Caco-2 (cell line): ENCODE results near the gene TLE7. TPM values are rescaled to one million over a fixed set of nuclear protein-coding genes. Genes with fewer than 3 reads are reported as not detected.

Source experiments
- BruUV-seq: library from RNA; stranded (reverse); fragments of 400-500 nt; replicated peaks from 2 replicates; lab custom pipeline; 2021; lab: Mats Ljungman, UMichigan
- CTCF ChIA-PET: fragments of 300-600 bp; sonication (Branson Sonifier 250); formaldehyde crosslinking; loops from one replicate; lab custom pipeline; 2022; ENCODE audit warnings: antibody characterized with exemption; lab: Charles Lee
- POLR2A ChIA-PET: fragments of 300-600 bp; sonication (Branson Sonifier 250); formaldehyde crosslinking; loops from one replicate; lab custom pipeline; 2022; ENCODE audit warnings: antibody characterized with exemption; lab: Charles Lee
- DNase-seq, 2 experiments: peaks; one replicate each; pipeline versions ENCODE4 v3.0.0 to v3.0.0-alpha.2; 2020 to 2022
- H3K27me3 ChIP-seq: replicated peaks from 2 replicates; pipeline ENCODE4 v1.6.0; 2011; ENCODE audit warnings: low read length; ENCODE audit not compliant: control insufficient read depth, insufficient read depth
- H3K36me3 ChIP-seq: 2 replicates; pipeline ENCODE4 v1.5.1; 2011; ENCODE audit warnings: low read length; ENCODE audit not compliant: control insufficient read depth, insufficient read depth
- H3K4me1 ChIP-seq: fragments of 250-450 bp; sonication (Bioruptor Pico); 2 replicates; pipeline ENCODE4 v1.5.1; 2020; ENCODE audit warnings: mild to moderate bottlenecking
- H3K4me3 ChIP-seq: 2 replicates; pipeline ENCODE4 v1.5.1; 2011; ENCODE audit warnings: low read depth, mild to moderate bottlenecking, control low read depth, low read length
- H3K9me3 ChIP-seq: fragments of 250-450 bp; sonication (Bioruptor Pico); 2 replicates; pipeline ENCODE4 v1.5.1; 2020; ENCODE audit warnings: mild to moderate bottlenecking, moderate library complexity
- H3K27ac Mint-ChIP-seq: one replicate; pipeline ENCODE4 v1.8.0; 2022; ENCODE audit warnings: mixed read lengths; ENCODE audit not compliant: unreplicated experiment
- H3K27me3 Mint-ChIP-seq: one replicate; pipeline ENCODE4 v1.8.0; 2022; ENCODE audit warnings: mixed read lengths; ENCODE audit not compliant: insufficient read depth, unreplicated experiment
- H3K36me3 Mint-ChIP-seq: one replicate; pipeline ENCODE4 v1.8.0; 2022; ENCODE audit warnings: mild to moderate bottlenecking, mixed read lengths; ENCODE audit not compliant: insufficient read depth, unreplicated experiment
- H3K4me1 Mint-ChIP-seq: one replicate; pipeline ENCODE4 v1.8.0; 2022; ENCODE audit warnings: low read depth, mixed read lengths; ENCODE audit not compliant: unreplicated experiment
- H3K4me3 Mint-ChIP-seq: one replicate; pipeline ENCODE4 v1.8.0; 2022; ENCODE audit warnings: mild to moderate bottlenecking, moderate library complexity, mixed read lengths; ENCODE audit not compliant: unreplicated experiment
- H3K9me3 Mint-ChIP-seq: one replicate; pipeline ENCODE4 v1.8.0; 2022; ENCODE audit warnings: mixed read lengths; ENCODE audit not compliant: unreplicated experiment
- CTCF ChIP-seq, 2 experiments: fragments of 200-600 bp in 1 of 2; IDR thresholded peaks; 1 replicate in 1 of 2; 2 replicates in 1 of 2; pipeline versions ENCODE4 v1.5.1 to v1.8.0; 2011 to 2022; ENCODE audit warnings: antibody characterized with exemption in 1 of 2, control low read depth in 1 of 2, inconsistent platforms in 1 of 2, low read depth in 1 of 2, low read length in 1 of 2, mild to moderate bottlenecking in 1 of 2, moderate library complexity in 1 of 2; ENCODE audit not compliant: insufficient read depth in 1 of 2, severe bottlenecking in 1 of 2, unreplicated experiment in 1 of 2
- intact Hi-C: fragments of 100-400 bp; cut with micrococcal nuclease; formaldehyde crosslinking; loops from one replicate; pipeline ENCODE4 v1.10.0; 2022; ENCODE audit not compliant: unreplicated experiment
- total RNA-seq: library from RNA; stranded (reverse); gene quantifications from 2 replicates; pipeline ENCODE4 v1.2.3, GENCODE V29; 2022

The TLE7 gene
- total RNA-seq, 1 experiment from 2014 or later, result not detected

- CTCF ChIA-PET, result no interaction called here
- peaks cover 4% of the 10 kb centered on the region for H3K27me3 Mint-ChIP-seq
- POLR2A ChIA-PET, result no interaction called here
Measured at GRCh38 chr16:71489122-71489521, 47.3 kb upstream of the TLE7 start, which contains the start of gene ZNF19. Gene ZNF19 (minus strand): TSS chr16:71489324. CDS start chr16:71482114, 7,210 bp downstream.

GRCh38 chr16:71484006-71484893 lies 42.4 kb upstream of the TLE7 start:
- intact Hi-C loops, result loop anchor here (1.0 kb wide), 3 partner anchors 16 to 127 kb away; partner anchors contain the start of gene ZNF23
- POLR2A ChIA-PET, result interaction anchor here (1.4 kb wide), 1 partner anchor 22 kb away, joined by 7 read pairs; the partner anchor contains the start of gene ZNF23
- no peaks in the 10 kb centered on the region for H3K9me3 ChIP-seq
- Mint-ChIP-seq H3K36me3 (peaks cover 4% of the 10 kb centered on the region), H3K9me3 (no peaks in the 10 kb centered on the region), H3K27me3 (no peaks in the 10 kb centered on the region), H3K27ac (peak overlapping the region; percentile 36), H3K4me1 (no peaks in the 10 kb centered on the region), H3K4me3 (peak overlapping the region; percentile 76)
- BruUV-seq, result TSS peak; percentile 70
- no peaks in the 10 kb centered on the region for H3K36me3 ChIP-seq
- H3K27me3 ChIP-seq, result no peaks in the 10 kb centered on the region
- peak overlapping the region; percentile 65 for H3K4me3 ChIP-seq
- H3K4me1 ChIP-seq, result no peaks in the 10 kb centered on the region
- CTCF ChIA-PET, result interaction anchor here (0.6 kb wide), 1 partner anchor 17 kb away, joined by 3 read pairs; no protein-coding TSS in a partner anchor
- TF ChIP-seq CTCF (IDR thresholded peaks at IDR 0.05; ENCODE audit: insufficient read depth in 1 of 2, low read depth in 1 of 2, low read length in 1 of 2, severe bottlenecking in 1 of 2, unreplicated experiment in 1 of 2), result no peak
- DNase-seq, result peak; percentile 78 to 85

More at GRCh38 chr16:71489122-71489521, 47.3 kb upstream of the TLE7 start, which contains the start of gene ZNF19:
- Mint-ChIP-seq H3K4me3 (no peak within 1 kb of the TSS), H3K36me3 (no peaks in the 10 kb centered on the region), H3K27ac (no peak within 1 kb of the TSS), H3K4me1 (no peaks in the 10 kb centered on the region), H3K9me3 (no peaks in the 10 kb centered on the region)
- no peak for TF ChIP-seq CTCF (IDR thresholded peaks at IDR 0.05; ENCODE audit: insufficient read depth in 1 of 2, low read depth in 1 of 2, low read length in 1 of 2, severe bottlenecking in 1 of 2, unreplicated experiment in 1 of 2)
- Histone ChIP-seq H3K27me3 (no peaks in the 10 kb centered on the region), H3K36me3 (no peaks in the 10 kb centered on the region), H3K4me3 (no peak within 1 kb of the TSS), H3K9me3 (no peaks in the 10 kb centered on the region), H3K4me1 (no peaks in the 10 kb centered on the region)
- intact Hi-C loops, result no loop called here
- DNase-seq, result no peak
- BruUV-seq, result no TSS peak

- intact Hi-C loops, result no loop called here
- no peaks in the 10 kb centered on the region for H3K9me3 ChIP-seq
- no peak for DNase-seq
- BruUV-seq, result no TSS peak
- Mint-ChIP-seq H3K4me3 (no peak overlapping the region), H3K4me1 (no peaks in the 10 kb centered on the region), H3K27ac (no peak overlapping the region), H3K27me3 (no peaks in the 10 kb centered on the region), H3K36me3 (peaks cover 6% of the 10 kb centered on the region), H3K9me3 (no peaks in the 10 kb centered on the region)
- CTCF ChIA-PET, result interaction anchor here (1.5 kb wide), 1 partner anchor 17 kb away, joined by 3 read pairs; no protein-coding TSS in a partner anchor
- no peak for TF ChIP-seq CTCF (IDR thresholded peaks at IDR 0.05; ENCODE audit: insufficient read depth in 1 of 2, low read depth in 1 of 2, low read length in 1 of 2, severe bottlenecking in 1 of 2, unreplicated experiment in 1 of 2)
- POLR2A ChIA-PET, result no interaction called here
- H3K36me3 ChIP-seq, result no peaks in the 10 kb centered on the region
- no peaks in the 10 kb centered on the region for H3K4me1 ChIP-seq
- H3K4me3 ChIP-seq, result no peak overlapping the region
- no peaks in the 10 kb centered on the region for H3K27me3 ChIP-seq
Measured at GRCh38 chr16:71482569-71482968, 40.7 kb upstream of the TLE7 start.
